ENCODE measurements around the gene CLMN. TPM values are rescaled to one million over a fixed set of nuclear protein-coding genes. Genes with fewer than 3 reads are reported as not detected.

The CLMN gene
- total and polyA plus RNA-seq, 2 of the 8 experiments (the other 6 are each of a cell fraction or from before 2014, with no cell fraction given) = 1.6 to 8.2 TPM

DNA sequence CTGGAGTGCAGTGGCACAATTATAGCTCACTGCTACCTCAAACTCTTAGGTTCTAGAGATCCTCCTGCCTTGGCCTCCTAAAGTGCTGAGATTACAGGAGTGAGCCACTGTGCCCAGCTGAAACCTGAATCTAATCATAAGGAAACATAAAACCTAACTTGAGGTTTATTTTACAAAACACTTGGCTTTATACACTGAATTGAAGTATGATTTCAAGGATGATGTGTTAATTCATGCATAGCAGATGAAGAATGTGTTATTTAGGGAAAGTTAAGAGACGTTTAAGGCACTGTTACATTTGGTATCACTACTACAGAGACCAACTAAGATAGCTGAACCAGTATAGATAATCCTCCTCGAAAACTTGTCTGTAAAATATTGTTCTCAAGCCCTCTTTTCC, 168.8 kb downstream of the CLMN start (continued):
- TF ChIP-seq, protein P1, sequence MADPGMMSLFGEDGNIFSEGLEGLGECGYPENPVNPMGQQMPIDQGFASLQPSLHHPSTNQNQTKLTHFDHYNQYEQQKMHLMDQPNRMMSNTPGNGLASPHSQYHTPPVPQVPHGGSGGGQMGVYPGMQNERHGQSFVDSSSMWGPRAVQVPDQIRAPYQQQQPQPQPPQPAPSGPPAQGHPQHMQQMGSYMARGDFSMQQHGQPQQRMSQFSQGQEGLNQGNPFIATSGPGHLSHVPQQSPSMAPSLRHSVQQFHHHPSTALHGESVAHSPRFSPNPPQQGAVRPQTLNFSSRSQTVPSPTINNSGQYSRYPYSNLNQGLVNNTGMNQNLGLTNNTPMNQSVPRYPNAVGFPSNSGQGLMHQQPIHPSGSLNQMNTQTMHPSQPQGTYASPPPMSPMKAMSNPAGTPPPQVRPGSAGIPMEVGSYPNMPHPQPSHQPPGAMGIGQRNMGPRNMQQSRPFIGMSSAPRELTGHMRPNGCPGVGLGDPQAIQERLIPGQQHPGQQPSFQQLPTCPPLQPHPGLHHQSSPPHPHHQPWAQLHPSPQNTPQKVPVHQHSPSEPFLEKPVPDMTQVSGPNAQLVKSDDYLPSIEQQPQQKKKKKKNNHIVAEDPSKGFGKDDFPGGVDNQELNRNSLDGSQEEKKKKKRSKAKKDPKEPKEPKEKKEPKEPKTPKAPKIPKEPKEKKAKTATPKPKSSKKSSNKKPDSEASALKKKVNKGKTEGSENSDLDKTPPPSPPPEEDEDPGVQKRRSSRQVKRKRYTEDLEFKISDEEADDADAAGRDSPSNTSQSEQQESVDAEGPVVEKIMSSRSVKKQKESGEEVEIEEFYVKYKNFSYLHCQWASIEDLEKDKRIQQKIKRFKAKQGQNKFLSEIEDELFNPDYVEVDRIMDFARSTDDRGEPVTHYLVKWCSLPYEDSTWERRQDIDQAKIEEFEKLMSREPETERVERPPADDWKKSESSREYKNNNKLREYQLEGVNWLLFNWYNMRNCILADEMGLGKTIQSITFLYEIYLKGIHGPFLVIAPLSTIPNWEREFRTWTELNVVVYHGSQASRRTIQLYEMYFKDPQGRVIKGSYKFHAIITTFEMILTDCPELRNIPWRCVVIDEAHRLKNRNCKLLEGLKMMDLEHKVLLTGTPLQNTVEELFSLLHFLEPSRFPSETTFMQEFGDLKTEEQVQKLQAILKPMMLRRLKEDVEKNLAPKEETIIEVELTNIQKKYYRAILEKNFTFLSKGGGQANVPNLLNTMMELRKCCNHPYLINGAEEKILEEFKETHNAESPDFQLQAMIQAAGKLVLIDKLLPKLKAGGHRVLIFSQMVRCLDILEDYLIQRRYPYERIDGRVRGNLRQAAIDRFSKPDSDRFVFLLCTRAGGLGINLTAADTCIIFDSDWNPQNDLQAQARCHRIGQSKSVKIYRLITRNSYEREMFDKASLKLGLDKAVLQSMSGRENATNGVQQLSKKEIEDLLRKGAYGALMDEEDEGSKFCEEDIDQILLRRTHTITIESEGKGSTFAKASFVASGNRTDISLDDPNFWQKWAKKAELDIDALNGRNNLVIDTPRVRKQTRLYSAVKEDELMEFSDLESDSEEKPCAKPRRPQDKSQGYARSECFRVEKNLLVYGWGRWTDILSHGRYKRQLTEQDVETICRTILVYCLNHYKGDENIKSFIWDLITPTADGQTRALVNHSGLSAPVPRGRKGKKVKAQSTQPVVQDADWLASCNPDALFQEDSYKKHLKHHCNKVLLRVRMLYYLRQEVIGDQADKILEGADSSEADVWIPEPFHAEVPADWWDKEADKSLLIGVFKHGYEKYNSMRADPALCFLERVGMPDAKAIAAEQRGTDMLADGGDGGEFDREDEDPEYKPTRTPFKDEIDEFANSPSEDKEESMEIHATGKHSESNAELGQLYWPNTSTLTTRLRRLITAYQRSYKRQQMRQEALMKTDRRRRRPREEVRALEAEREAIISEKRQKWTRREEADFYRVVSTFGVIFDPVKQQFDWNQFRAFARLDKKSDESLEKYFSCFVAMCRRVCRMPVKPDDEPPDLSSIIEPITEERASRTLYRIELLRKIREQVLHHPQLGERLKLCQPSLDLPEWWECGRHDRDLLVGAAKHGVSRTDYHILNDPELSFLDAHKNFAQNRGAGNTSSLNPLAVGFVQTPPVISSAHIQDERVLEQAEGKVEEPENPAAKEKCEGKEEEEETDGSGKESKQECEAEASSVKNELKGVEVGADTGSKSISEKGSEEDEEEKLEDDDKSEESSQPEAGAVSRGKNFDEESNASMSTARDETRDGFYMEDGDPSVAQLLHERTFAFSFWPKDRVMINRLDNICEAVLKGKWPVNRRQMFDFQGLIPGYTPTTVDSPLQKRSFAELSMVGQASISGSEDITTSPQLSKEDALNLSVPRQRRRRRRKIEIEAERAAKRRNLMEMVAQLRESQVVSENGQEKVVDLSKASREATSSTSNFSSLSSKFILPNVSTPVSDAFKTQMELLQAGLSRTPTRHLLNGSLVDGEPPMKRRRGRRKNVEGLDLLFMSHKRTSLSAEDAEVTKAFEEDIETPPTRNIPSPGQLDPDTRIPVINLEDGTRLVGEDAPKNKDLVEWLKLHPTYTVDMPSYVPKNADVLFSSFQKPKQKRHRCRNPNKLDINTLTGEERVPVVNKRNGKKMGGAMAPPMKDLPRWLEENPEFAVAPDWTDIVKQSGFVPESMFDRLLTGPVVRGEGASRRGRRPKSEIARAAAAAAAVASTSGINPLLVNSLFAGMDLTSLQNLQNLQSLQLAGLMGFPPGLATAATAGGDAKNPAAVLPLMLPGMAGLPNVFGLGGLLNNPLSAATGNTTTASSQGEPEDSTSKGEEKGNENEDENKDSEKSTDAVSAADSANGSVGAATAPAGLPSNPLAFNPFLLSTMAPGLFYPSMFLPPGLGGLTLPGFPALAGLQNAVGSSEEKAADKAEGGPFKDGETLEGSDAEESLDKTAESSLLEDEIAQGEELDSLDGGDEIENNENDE (IDR thresholded peaks at IDR 0.05; ENCODE audit: insufficient replicate concordance, low read length) = no peak
- TF ChIP-seq POU5F1 (IDR thresholded peaks at IDR 0.05; ENCODE audit: low read depth, low read length) = no peak
- no peak for TF ChIP-seq KDM4A (IDR thresholded peaks at IDR 0.05; ENCODE audit: low read depth, low read length, severe bottlenecking)
- no peak for TF ChIP-seq SAP30 (IDR thresholded peaks at IDR 0.05; ENCODE audit: insufficient read depth, insufficient replicate concordance, low read length)
- no peak for TF ChIP-seq CHD2 (IDR thresholded peaks at IDR 0.05; ENCODE audit: low read length)
- no peak for TF ChIP-seq BRCA1 (IDR thresholded peaks at IDR 0.05; ENCODE audit: low read depth, low read length)
- no peak for TF ChIP-seq SRF (IDR thresholded peaks at IDR 0.05; ENCODE audit: low read depth, low read length)
- no peak for TF ChIP-seq PHF8 (conservative IDR thresholded peaks at IDR 0.05; ENCODE audit: low read depth, low read length)
- TF ChIP-seq EGR1 (IDR thresholded peaks at IDR 0.05; ENCODE audit: borderline replicate concordance, low read depth, low read length) = no peak
- TF ChIP-seq, protein P2, sequence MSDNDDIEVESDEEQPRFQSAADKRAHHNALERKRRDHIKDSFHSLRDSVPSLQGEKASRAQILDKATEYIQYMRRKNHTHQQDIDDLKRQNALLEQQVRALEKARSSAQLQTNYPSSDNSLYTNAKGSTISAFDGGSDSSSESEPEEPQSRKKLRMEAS (IDR thresholded peaks at IDR 0.05) = no peak
- no peak for TF ChIP-seq JUND (IDR thresholded peaks at IDR 0.05; ENCODE audit: low read length)
- TF ChIP-seq GABPA (IDR thresholded peaks at IDR 0.05; ENCODE audit: borderline replicate concordance, insufficient read depth, low read length) = no peak

Measured in H1 (cell line).